ENCODE data around the gene JAK2. TPM values are rescaled to one million over a fixed set of nuclear protein-coding genes. Genes with fewer than 3 reads are reported as not detected.

The JAK2 gene
- total and polyA plus RNA-seq, 2 of the 4 experiments (the other 2 are of a cell fraction) = 2.3 to 6.1 TPM

DNA sequence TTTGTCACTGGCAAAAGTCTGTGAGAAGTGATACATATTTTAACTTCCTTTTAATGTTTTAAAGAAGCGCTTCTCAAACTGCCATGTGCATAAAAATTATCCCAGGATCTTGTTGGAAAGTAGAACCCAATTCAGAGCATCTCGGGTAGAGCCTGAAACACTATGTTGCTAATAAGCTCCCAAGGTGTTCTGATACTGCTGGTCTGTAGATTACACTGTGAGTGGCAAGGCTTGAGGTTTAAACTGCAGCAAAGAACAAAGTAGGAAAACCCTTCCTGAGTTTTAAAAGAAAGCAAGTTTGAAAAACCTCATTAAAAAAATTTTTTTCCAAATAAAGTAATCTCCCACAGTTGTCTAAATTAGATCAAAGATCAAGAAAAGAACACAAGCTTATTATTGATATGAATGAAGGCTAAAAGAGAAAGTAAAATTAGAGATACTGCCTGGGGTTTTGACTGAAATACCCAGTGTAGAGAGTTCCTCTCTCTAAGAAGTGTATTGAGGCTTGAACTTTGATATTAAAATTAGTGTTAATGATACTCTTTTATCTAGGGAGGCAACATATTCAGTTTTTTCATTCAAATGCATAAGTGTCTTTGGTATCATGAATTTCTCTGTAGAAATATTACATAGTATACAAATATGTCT lies 19.8 kb upstream of the JAK2 start:
- Histone ChIP-seq H3K79me1 (ENCODE audit: low read depth in 1 of 2, low read length in 2 of 2) (no peaks in the 10 kb centered on the region), H2AFZ (replicated peaks; ENCODE audit: low read length, poor library complexity) (no peak overlapping the region), H3K27me3 (ENCODE audit: control insufficient read depth, insufficient read depth, low read length) (no peaks in the 10 kb centered on the region), H4K5ac (ENCODE audit: low read depth, low read length) (no peak overlapping the region), H3K9me3 (ENCODE audit: control insufficient read depth, insufficient read depth, low read length) (no peaks in the 10 kb centered on the region), H4K91ac (ENCODE audit: insufficient read depth, low read depth, low read length) (no peak overlapping the region), H2BK120ac (ENCODE audit: low read depth, low read length) (no peak overlapping the region), H3K14ac (replicated peaks; ENCODE audit: low read depth, low read length) (no peak overlapping the region), H3K4me1 (ENCODE audit: control insufficient read depth, insufficient read depth, low read length) (no peaks in the 10 kb centered on the region), H3K56ac (ENCODE audit: extremely low read depth, insufficient read depth, low read length) (no peak overlapping the region), H3K4ac (ENCODE audit: low read depth, low read length) (no peak overlapping the region), H3K18ac (ENCODE audit: low read depth, low read length) (no peak overlapping the region), H3K4me3 (ENCODE audit: insufficient read depth, low read depth, low read length) (no peak overlapping the region), H2AK9ac (replicated peaks; ENCODE audit: low read depth, low read length, poor library complexity) (no peak overlapping the region), H4K8ac (ENCODE audit: low read depth in 2 of 2, low read length in 2 of 2) (no peak overlapping the region), H2BK20ac (ENCODE audit: low read depth, low read length) (no peak overlapping the region), H2BK15ac (ENCODE audit: low read depth, low read length) (no peak overlapping the region), H3K27ac (ENCODE audit: insufficient read depth, low read length) (no peak overlapping the region), H3K4me2 (ENCODE audit: low read depth, low read length) (no peak overlapping the region), H2BK5ac (ENCODE audit: low read depth, low read length, poor library complexity, severe bottlenecking) (no peak overlapping the region), H4K20me1 (ENCODE audit: insufficient read depth, low read length) (no peaks in the 10 kb centered on the region), H3K23ac (ENCODE audit: low read depth, low read length) (no peak overlapping the region), H3K36me3 (ENCODE audit: control insufficient read depth, insufficient read depth, low read length) (no peaks in the 10 kb centered on the region), H2AK5ac (ENCODE audit: low read depth, low read length) (no peak overlapping the region), H3K9ac (ENCODE audit: low read depth, low read length) (no peak overlapping the region), H3K9me1 (ENCODE audit: insufficient read depth, low read length) (no peaks in the 10 kb centered on the region)
- TF ChIP-seq MAFK (IDR thresholded peaks at IDR 0.05; ENCODE audit: low read depth, low read length) = no peak
- WGBS, 2 experiments (ENCODE audit: extremely low coverage in 2 of 2, insufficient read length in 1 of 2) = no CpG with 5 or more reads among the region's 2 CpGs
- BruUV-seq (replicated peaks) = no TSS peak
- no peak for DNase-seq
- ChIA-PET POLR2A (ENCODE audit: unreplicated experiment) (no interaction called here), CTCF (interaction anchor here (1.0 kb wide), 1 partner anchor 23 kb away, joined by 5 read pairs; no protein-coding TSS in a partner anchor)
- intact Hi-C loops (cut with micrococcal nuclease) = loop anchor here (2.0 kb wide), 1 partner anchor 14 kb away; no protein-coding TSS in a partner anchor
- ATAC-seq (ENCODE audit: low read depth) = no peak
- in situ Hi-C loops (cut with MboI; ENCODE audit: low sequenced_read_pairs) = no loop called here
- dilution Hi-C loops (cut with HindIII; ENCODE audit: low sequenced_read_pairs, unreplicated experiment) = no loop called here
